Heart right ventricle (tissue), 16 donors: ENCODE results near the gene TMEM134. TPM values are rescaled to one million over a fixed set of nuclear protein-coding genes. Genes with fewer than 3 reads are reported as not detected.

Source experiments
- ATAC-seq, 8 donors: fragments of 200-7000 bp; cut with Tn5 transposase; one replicate each; pipeline ENCODE4 v1.9.1; 2020; ENCODE audit warnings: mild to moderate bottlenecking in 8 of 8, moderate library complexity in 8 of 8, moderate number of reproducible peaks in 1 of 8
- DNase-seq, 2 donors: peaks; one replicate each; pipeline ENCODE4 v3.0.0-alpha.2; 2020
- H3K27ac ChIP-seq, 10 donors: fragments of 200-600 bp; sonication (generic) in 2 of 10; one replicate each; pipeline versions ENCODE4 v1.5.0 to v1.8.0; 2020 to 2022; ENCODE audit warnings: mild to moderate bottlenecking in 3 of 10
- H3K27me3 ChIP-seq, 7 donors: fragments of 200-600 bp; one replicate each; pipeline ENCODE4 v1.8.0; 2021 to 2022; ENCODE audit warnings: mild to moderate bottlenecking in 2 of 7
- H3K36me3 ChIP-seq, 9 donors: fragments of 200-600 bp; sonication (generic) in 1 of 9; one replicate each; pipeline versions ENCODE4 v1.5.0 to v1.8.0; 2020 to 2022; ENCODE audit warnings: mild to moderate bottlenecking in 2 of 9
- H3K4me1 ChIP-seq, 9 donors: fragments of 200-600 bp; sonication (generic) in 1 of 9; one replicate each; pipeline versions ENCODE4 v1.5.0 to v1.8.0; 2020 to 2022; ENCODE audit warnings: mild to moderate bottlenecking in 4 of 9
- H3K4me3 ChIP-seq, 10 donors: fragments of 200-600 bp; sonication (generic) in 2 of 10; one replicate each; pipeline versions ENCODE4 v1.5.0 to v1.8.0; 2020 to 2022; ENCODE audit warnings: mild to moderate bottlenecking in 7 of 10, moderate library complexity in 2 of 10
- H3K9me3 ChIP-seq, 11 donors: fragments of 200-600 bp in 10 of 11; sonication (generic) in 2 of 11; one replicate each; pipeline versions ENCODE4 v1.5.0 to v1.8.0; 2013 to 2022; ENCODE audit warnings: mild to moderate bottlenecking in 2 of 11, control low read depth in 1 of 11, moderate library complexity in 1 of 11
- CTCF ChIP-seq, 9 donors: fragments of 200-600 bp; sonication (generic) in 2 of 9; IDR thresholded peaks; one replicate each; pipeline versions ENCODE4 v1.5.0 to v1.8.0; 2021 to 2022; ENCODE audit warnings: antibody characterized with exemption in 9 of 9, mild to moderate bottlenecking in 5 of 9, moderate library complexity in 1 of 9
- WGBS, 2 donors: extraction: QIAGEN DNeasy Blood & Tissue Kit; methylation state at CpG; one replicate each; pipeline ENCODE4 v1.1.7; 2013; ENCODE audit warnings: inconsistent platforms in 1 of 2; 5-methylcytosine and 5-hydroxymethylcytosine counted together
- intact Hi-C, 10 donors: fragments of 100-400 bp; cut with DNase I; formaldehyde crosslinking; loops; one replicate each; pipeline versions ENCODE4 v1.11.1 to v1.14.2; 2022
- polyA plus RNA-seq, 2 donors: library from polyadenylated mRNA; stranded (reverse); fragments of 200-250 nt; gene quantifications; one replicate each; pipeline ENCODE4 v1.2.3, GENCODE V29; 2013
- total RNA-seq, 10 donors: library from RNA; stranded (reverse); fragmentation: NEBNext Ultra II Directional in 3 of 10; extraction: Animal tissue kit (Norgen Biotek cat#: 25700) in 3 of 10; gene quantifications; one replicate each; pipeline versions ENCODE4 v1.2.1 to v1.2.4, GENCODE V29; 2021 to 2023
- donor health status: Arrhythmogenic right ventricular cardiomyopathy.
- donor health status: ischemic (EF 13 %, LVEDD 7.1; RV severe dilation, severe dysfunction).
- donor health status: healthy with polysubstance abuse.
- donor health status: DM: no; HTN: yes; CAD: no.
- donor health status: DM: no; HTN: no; CAD: no.
- donor health status: ischemic (EF 25% LVEDD 6.9; RV normal size, moderate dysfunction).
- donor health status: ischemic (EF 25% LVEDD 5.7; RV mildly dilated, moderate dysfunction).
- donor health status: healthy.
- donor health status: DM: yes; HTN: yes; CAD: no.
- donor health status: Ischemic cardiomyopathy.
- donor health status: ischemic (EF 35%, LVEDD 5.7; RV mildly dilated, moderate dysfunction).
- donor health status: nonischemic (EF 11% LVEDD 7.7; RV severe dilation, severe dysfunction).
- donor health status: DM: yes; HTN: yes; CAD: no.
- donor health status: PGD.
- donor health status: ischemic (EF 29% LVEDD 5.4; RV normal size, mild dysfunction).
- donor health status: nonischemic (EF 23%, LVEDD 6.1; RV moderate dilation, normal function).

Gene TMEM134
- total and polyA plus RNA-seq, 12 donors = 69.8 to 104 (median 81.2) TPM

- Histone ChIP-seq H3K27ac (peak within 1 kb of the TSS; percentile 96 to 100 (median 98)), H3K4me1 (peaks cover 17 to 47% (median 41%) of the 10 kb centered on the region in 9 donors), H3K4me3 (peak within 1 kb of the TSS; percentile 50 to 97 (median 78)), H3K27me3 (peaks cover 0 to 7% (median 0%) of the 10 kb centered on the region in 7 donors), H3K36me3 (peaks cover 0 to 10% (median 0%) of the 10 kb centered on the region in 9 donors), H3K9me3 (no peaks in the 10 kb centered on the region)
- no peak for TF ChIP-seq CTCF (IDR thresholded peaks at IDR 0.05)
- intact Hi-C loops = loop anchor here in 8 of 10 donors (1.0 to 10.0 kb wide), 13 partner anchors 25 to 156 kb away; partner anchors contain the start of genes PPP1CA (in 5 of the 8), TBC1D10C (in 4 of the 8), POLD4 (in 3 of the 8) and GSTP1 (in 2 of the 8)
- DNase-seq (peak; percentile 100), ATAC-seq (peak; percentile 76 to 90 (median 84))
- WGBS, 2 donors = 1% methylated on average over 50 to 57 of the region's 57 CpGs
Observed at GRCh38 chr11:67507864-67508485, 38.9 kb upstream of the TMEM134 start, which contains the start of gene CDK2AP2. CDK2AP2 (minus strand) TSS chr11:67508162; CDS start chr11:67508082, 80 bp downstream.

- DNase-seq (peak in 1 of 2 donors; percentile 64), ATAC-seq (peak in 1 of 8 donors; percentile 0)
- 28% methylated on average over 33 of the region's 33 CpGs for WGBS, 2 donors
- TF ChIP-seq CTCF (IDR thresholded peaks at IDR 0.05) = no peak
- Histone ChIP-seq H3K4me1 (peaks cover 17 to 49% (median 42%) of the 10 kb centered on the region in 9 donors), H3K36me3 (peaks cover 0 to 16% (median under 1%) of the 10 kb centered on the region in 9 donors), H3K27me3 (peaks cover 0 to under 1% (median 0%) of the 10 kb centered on the region in 7 donors), H3K27ac (peak overlapping the region; percentile 96 to 100 (median 98)), H3K9me3 (no peaks in the 10 kb centered on the region), H3K4me3 (peak overlapping the region; percentile 50 to 97 (median 78))
- intact Hi-C loops = loop anchor here in 8 of 10 donors (2.0 to 10.0 kb wide), 11 partner anchors 25 to 155 kb away; partner anchors contain the start of genes PPP1CA (in 5 of the 8), TBC1D10C (in 4 of the 8), GSTP1 (in 2 of the 8) and POLD4 (in 2 of the 8)
Observed at GRCh38 chr11:67507242-67507863, 38.3 kb upstream of the TMEM134 start.

GRCh38 chr11:67506426-67507051 is 37.5 kb upstream of the TMEM134 start:
- peaks cover 17 to 49% (median 42%) of the 10 kb centered on the region in 9 donors for H3K4me1 ChIP-seq
- ATAC-seq (no peak), DNase-seq (no peak)
- H3K4me3 ChIP-seq = peak overlapping the region in 8 of 10 donors; percentile 56 to 97 (median 80)
- peak in 3 of 9 donors; percentile 11 to 45 (median 16) for TF ChIP-seq CTCF (IDR thresholded peaks at IDR 0.05)
- H3K9me3 ChIP-seq = no peaks in the 10 kb centered on the region
- intact Hi-C loops = loop anchor here in 8 of 10 donors (1.0 to 10.0 kb wide), 12 partner anchors 24 to 154 kb away; partner anchors contain the start of genes PPP1CA (in 6 of the 8), TBC1D10C (in 4 of the 8), GSTP1 (in 2 of the 8) and POLD4 (in 2 of the 8)
- H3K27ac ChIP-seq = peak overlapping the region in 9 of 10 donors; percentile 96 to 100 (median 98)
- H3K36me3 ChIP-seq = peaks cover 0 to 24% (median 8%) of the 10 kb centered on the region in 9 donors
- 79 to 86% methylated on average over 16 of the region's 16 CpGs for WGBS, 2 donors
- H3K27me3 ChIP-seq = no peaks in the 10 kb centered on the region
